Dedifferentiated amniotic fluid mesenchymal stem cell (primary cell): Measurements from ENCODE around the gene PEG3.
"Not testable (repeated sequence)": the region's sequence is repeated elsewhere in the genome, so short reads cannot be mapped to it uniquely, and the experiment has no call there.

ENCODE experiments used
- DNase-seq: peaks from one replicate; pipeline ENCODE4 v3.0.0-alpha.2; 2016; ENCODE audit errors: extremely low spot score

Gene PEG3

DNA sequence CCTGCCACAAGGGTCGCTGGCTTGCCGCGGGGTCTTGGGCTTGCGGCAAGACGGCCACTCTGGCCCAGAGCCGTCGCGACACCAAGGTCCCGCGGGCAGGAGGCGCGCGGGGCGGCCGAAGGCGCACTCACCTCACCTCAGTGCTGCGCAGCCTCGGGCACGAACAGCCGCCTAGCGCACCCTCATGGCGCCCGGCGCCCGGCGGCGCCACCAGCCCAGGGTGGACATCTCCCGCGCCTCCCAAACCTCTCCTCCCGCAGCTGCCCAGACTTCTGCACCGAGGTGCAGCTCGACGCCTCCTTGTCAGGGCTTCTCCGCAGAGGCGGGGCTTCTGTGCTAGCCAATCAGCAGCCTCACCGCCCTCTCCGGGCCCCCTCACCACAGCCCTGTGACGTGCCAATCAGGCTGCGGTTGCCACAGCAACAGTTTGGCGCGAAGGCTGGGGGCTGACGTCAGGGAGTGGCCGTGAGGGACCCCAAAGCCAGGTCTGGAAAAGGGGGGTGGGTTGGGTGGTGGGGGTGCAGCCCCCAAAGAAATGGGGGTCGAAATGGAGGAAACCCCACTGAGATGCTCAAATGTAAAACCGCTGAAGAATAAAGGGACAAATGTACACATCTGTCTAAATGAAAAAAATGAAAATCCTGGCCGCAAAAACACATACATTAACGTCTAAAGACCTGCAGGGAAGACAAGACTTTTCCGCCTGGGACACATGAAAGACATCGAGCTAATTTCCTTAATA lies at the start of gene PEG3, which contains the start of gene ZIM2:
Gene PEG3 (minus strand): TSS at position 276 of the 742 bp plus-strand sequence. CDS start 16,071 bp downstream, outside the sequence.
Gene ZIM2 (minus strand): TSS at position 276 of the 742 bp plus-strand sequence. CDS start 16,449 bp downstream, outside the sequence.
- no peak for DNase-seq

DNA sequence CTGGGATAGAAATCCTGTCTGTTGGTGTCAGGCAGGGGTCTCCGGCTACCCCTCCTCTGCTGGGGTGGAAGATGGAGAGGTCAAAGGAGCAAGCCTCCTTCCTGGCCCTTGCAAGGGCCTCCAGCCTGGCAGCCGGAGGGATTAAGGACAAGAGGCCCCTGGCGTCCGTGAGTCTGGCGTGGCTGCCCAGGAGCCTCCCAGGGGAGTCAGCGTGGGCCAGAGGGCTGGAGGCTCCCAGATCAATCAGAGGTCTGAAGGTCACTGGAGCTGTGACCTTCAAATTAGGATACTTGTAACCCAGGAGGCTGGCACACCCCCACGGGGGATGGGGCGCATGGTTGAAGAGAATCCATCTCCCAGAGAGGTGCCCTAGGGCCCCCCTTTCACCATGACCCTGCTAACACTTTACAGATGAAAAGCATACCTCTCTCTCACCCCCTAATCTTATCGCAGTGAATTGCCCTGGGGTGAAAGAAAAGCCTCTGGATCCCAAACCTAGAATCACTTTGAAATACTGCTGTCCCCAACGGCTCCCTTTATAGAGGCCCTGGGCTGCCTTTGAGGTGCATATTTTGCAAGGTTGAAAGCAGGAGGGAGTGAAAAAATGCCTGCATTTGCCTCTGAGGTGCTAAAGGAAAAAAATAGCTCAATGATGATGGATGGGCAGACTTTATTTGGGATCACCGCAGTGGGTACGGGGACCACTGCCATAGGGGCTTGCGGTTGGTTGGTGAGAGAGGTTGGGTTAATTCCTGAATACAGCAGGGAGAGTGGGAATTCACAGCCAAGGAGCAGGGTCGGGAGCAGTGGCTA lies 44.9 kb upstream of the PEG3 start:
- no peak for DNase-seq

DNA sequence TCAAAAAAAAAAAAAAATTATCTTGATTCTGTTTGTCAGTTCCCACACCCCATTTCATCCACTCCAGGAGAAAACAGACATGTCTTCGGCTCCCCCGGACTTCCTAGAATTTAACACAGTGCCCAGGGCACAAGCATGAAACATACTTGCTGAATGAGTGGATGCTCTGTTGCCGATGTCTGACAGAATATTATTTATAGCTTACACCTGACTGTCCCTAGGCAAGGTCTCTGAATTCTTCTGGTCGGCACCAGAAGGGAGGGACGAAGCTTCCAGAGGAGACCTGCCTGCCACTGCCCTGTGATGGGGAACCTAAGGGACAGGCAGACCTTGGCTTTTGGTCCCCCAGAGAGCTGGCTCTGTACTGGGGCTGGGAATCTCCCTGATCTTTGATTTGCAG lies 43.9 kb upstream of the PEG3 start:
- no peak for DNase-seq

DNA sequence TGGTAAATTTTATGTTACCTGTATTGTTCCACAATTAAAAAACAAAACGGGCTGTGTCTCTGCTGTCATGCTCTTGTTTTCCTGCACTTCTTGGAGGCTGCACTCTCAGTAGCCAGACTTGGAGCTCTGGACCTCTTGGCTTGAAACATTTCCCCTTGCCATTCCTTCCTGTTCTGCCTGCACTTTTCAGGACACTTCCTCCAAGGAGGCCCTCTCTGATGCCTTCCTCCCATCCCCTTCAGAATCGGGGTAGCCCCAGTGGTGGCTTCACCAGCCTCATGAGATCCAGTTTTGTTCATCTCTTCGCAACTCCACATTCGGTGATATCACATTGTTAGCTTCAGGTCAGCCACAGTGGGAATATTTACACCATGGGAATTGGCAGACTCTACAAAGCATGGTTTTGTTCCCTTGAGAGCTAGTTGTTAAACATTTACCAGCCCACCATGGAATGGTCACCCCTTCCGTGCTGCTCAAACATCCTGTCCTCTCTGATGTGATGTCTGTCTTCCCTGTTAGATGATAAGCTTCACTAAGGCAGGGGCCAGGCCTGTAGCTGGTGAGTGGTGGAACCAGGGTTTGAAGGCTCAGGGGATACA lies 40.2 kb upstream of the PEG3 start:
- no peak for DNase-seq

DNA sequence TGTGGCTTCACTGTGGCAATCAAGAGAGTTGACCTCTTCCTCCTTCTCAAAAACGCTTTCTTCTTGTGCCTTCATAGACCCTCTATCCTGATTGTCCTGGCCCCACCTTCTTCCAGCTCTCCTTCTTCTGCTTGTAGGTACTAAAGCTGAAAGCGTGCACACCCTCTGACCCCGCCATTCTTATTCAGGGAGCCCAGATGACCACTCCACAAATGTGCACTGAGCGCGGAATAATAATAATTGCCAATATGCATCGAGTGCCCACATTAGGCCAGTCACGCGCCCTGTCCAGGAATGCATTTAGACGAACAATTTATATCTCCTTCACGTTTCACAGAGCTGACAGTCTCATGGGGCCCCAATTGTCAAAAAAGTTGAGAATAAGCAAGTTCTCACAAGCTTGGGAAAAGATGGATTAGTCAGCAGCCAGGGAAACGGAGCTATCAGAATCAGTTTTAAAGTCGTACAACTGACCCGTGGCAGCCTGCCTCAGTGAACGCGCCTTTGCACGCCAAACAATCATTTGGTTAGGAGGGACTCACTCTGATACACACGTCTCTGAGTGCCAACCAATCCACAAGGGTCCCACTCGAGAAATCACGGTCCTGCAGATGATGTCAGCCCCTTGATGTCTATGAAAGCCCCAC lies 36.7 kb upstream of the PEG3 start:
- no peak for DNase-seq

DNA sequence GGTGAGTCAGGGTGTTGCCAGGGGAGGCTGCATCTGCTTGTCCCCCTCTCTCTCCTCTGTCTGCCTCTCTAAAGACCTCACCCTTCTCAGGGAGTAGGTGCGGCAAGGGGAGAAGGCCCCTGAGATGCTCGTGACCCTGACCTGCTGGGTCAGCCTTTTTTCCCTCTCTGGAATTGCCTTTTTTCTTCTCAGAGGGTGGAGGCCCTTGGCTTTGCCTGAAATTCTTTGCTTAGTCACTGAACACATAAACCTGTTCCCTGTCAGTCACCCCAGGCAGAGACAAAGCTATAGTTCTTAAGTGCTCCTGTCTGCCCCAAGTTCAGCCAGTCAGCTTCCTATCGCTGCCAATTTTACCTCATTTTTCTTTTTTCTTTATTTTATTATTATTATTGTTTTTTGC lies 35.2 kb upstream of the PEG3 start:
- DNase-seq, result no peak

DNA sequence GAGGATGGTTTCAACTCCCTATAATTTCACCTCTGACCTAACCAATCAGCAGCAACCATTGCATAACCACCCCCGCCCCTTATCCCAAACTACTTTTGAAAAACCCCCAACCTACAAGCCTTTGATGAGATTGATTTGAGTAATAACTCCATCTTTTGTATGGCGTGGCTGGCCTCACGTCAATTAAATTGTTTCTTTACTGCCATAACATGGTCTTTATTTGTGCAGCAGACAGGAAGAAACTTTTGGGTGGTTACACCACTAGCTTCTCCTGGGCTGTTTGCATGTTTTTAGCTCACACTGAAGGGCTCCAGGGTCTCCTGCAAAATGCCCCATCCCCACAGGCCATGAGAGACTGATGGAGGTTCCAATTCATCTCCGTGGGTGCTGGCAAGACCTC lies 34.0 kb upstream of the PEG3 start:
- no peak for DNase-seq

DNA sequence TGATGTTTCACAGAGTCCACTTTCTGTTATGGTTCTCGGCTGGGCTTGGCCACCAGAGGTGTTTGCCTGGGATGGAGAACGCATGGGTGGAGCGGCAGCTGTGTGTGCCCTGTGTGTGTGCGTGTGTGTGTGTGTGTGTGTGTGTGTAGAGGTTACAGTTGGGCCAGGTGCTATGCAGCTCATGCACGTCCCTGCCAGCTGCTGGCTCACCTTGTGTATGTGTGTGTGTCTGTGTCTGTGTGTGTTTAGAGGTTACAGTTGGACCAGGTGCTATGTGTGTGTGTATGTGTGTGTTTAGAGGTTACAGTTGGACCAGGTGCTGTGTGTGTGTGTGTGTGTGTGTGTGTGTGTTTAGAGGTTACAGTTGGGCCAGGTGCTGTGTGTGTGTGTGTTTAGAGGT lies 33.0 kb upstream of the PEG3 start:
- DNase-seq, result no peak

DNA sequence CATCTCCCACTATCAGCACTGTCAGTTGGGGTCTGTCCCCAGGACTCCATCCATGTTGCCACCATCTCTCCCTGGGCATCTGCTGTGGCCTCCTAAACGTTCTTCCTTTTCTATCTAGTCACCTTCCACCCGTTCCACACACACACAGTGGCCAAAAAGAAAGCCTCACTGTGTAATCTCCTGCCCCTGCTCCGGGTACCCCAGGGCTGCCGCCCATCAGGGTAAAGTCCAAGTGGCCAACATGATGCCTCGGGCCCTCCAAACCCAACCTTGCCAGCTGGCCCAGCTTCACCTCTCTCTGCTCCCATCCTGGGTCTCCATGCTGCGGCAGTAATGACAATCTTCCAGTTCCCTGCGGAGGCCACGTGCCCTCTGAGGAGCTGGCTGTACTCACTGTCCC lies 29.4 kb upstream of the PEG3 start:
- no peak for DNase-seq

DNA sequence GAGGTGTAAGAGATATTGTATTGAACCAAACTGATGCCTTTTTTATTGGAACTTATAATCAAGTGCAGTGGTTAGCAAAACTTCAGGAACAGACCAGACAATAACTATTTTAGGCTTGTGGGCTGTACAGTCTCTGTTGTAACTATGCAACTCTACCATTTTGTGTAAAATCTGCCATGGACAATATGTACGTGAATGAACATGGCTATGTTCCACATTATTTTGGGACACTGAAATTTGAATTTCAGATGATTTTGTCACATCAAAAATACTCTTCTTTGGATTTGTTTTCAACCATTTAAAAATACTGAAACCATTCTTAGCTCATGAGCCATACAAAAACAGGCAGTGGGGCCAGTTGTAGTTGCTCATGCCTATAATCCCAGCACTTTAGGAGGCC lies 27.9 kb upstream of the PEG3 start:
- DNase-seq, result no peak

DNA sequence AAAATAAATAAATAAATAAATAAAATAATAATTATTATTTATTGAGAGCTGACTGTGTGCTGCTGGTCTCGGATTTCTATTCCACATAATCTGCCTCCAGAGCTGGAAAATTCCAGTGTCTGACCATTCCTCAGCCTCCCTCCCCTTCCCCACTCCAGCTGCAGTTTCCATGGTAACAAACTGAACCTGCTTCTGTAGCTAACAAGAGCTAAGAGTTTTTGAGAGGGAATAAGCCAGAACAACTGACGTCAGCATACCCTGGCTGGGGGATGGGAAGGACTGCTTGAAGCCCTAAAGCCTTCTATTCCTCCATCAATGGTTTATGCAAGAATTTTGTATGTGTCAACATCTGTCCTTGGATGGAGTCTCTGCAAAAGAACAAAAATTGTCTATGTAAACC lies 26.0 kb upstream of the PEG3 start:
- no peak for DNase-seq

DNA sequence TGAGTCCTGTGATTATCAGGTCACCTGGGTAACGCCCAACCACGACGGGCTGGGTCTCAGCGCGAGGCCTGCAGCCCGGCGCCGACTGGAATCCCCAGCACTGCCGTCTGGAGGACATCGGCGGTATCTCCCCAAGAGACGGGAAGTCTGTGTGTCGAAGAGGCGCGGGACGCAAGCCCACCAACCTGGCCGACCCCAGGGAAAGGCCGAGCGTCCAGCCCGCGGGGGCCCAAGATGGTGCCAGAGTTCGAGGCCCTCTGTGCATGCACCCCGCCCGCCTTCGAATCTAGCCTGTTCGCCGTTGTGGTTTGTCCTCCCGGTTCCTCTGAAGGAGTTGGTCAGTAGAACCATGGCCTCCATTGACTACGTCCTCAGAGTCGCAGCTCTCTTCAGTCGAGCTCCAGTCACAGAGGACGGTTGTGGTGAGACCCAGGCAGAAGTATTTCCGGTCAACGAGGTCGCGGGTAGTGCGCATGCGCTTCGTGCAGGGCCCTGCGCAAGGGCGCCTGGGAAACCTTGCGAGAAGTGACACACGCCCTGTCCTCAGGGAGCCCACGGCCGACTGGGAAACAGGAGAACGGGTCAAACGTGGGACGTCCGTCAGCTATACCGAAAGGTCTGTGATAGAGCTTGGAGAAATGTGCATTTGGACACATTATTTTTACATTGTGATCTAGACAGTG lies 24.1 kb upstream of the PEG3 start:
- DNase-seq, result no peak

DNA sequence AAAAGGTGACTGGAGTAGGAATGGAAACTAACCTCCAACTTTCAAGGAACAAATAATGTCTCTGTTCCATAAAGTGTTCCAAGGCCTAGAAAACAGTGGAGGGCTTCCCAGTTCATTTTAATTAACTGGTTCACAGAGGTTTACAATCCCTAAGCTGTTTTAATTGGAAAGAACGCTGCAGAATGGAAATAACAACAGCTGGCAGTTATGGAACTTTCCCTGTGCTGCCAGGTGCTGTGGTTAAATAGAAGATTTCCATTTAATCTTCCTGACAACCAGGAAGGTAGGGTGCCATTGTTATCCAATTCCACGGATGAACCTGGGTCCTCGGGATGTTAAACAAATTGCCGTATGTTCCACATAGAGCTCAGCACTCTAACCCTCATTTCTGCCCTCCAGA lies 22.2 kb upstream of the PEG3 start:
- no peak for DNase-seq

DNA sequence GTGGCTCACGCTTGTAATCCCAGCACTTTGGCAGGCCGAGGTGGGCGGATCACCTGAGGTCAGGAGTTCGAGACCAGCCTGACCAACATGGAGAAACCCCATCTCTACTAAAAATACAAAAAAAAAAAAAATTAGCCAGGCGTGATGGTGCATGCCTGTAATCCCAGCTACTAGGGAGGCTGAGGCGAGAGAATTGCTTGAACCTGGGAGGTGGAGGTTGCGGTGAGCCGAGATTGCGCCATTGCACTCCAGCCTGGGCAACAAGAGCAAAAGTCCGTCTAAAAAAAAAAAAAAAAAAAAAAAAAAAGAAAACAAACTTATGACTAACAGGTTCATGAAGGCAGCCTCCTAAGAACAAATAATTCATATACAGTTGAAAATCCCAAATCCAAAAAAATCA lies 19.9 kb upstream of the PEG3 start:
- DNase-seq, result not testable (repeated sequence)

DNA sequence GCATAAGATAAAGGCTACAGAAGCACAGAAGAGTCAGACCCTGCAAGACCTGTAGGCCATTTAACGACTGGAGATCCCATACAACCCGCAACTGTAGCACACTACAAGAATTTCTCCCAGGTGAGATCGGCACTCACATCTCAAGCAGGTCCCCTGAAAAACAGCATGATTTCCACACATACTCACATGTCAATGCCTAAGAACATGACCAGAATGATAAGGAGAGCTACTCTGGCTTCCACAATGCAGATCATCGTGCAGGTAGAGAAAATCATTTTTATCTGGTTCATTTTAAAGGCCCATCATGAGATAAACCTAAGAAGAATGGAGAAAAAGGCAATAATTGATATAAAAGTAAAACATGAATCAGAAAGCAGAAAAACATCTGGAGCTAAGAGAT lies 17.5 kb upstream of the PEG3 start:
- no peak for DNase-seq

DNA sequence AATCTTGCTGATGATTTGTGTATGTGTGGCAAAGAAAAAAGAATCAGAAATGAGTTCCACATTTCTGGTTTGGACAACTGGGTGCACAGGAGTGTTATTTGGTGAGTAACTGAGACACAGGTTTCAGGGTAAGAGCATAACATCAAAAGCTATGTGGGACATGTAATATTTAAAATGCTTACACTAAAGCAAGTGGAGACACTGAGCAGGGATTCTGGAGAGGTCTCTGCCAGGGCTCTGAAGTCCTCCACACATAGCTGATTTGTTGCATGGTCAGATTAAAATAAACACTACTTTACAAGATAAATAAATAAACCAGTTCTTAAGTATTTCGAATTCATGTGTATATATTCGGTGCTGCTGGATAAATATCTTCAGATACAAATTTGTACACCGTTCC lies 16.3 kb upstream of the PEG3 start:
- DNase-seq, result no peak

DNA sequence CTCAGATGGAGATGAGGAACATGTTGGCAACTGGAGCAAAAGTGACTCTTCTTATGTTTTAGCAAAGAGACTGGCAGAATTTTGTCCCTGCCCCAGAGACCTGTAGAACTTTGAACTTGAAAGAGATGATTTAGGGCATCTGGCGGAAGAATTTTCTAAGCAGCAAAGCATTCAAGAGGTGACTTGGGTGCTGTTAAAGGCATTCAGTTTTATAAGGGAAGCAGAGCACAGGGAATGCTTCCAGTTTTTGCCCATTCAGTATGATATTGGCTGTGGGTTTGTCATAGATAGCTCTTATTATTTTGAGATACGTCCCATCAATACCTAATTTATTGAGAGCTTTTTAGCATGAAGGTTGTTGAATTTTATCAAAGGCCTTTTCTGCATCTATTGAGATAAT lies 11.8 kb upstream of the PEG3 start:
- not testable (repeated sequence) for DNase-seq

DNA sequence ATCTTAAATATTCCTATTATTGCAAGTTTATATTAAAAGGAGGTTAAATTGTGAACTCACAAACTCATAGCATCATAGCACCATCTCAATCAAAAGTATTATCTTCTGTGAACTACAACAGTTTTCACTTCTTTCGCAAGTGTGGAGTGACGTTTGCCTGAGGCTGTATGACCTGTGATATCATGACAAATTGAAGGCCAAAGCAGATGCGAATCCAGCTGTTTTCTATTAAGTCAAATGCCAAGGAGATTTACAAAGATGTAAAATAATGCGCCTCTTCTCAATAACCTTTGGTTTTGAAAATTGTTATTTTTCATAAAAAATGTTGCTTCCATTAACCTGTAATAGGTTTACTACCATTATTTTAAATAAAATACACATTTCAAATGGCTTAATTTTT lies 7.6 kb upstream of the PEG3 start:
- no peak for DNase-seq

DNA sequence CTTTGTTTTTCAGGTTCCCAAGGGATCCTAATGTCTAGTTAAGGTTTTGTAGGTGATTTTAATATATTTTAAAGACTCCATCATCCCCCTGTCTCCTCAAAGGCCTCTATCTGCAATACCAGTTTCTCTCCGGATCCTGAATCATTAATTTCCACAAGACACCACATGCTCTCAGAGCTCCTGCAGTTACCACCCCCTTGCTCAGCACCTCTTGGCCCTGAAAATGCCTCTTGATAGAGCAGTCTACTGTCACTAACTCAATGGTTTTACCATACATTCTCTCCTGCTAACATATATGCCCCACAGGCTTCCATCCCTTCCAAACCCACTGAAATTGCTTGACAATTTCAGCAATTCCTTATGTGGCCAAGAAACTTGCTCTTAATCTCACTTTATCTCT lies 1.9 kb upstream of the PEG3 start:
- no peak for DNase-seq

DNA sequence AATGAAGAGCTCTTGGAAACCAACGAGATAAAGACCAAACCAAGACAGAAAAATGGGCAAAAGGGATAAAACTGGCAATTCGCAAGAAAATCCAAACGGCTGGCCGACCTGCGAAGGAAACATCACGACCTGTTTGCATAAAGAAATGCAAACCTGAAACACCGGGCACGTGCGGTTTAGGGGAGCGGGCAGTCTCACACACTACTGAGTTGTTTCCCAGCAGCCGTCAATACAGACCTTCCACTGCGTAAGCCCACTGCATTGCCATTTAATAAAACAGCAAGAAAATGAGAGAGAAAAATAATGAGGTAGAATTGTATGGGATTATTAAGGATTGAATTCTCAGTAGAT lies 642 bp upstream of the PEG3 start:
- DNase-seq, result no peak

DNA sequence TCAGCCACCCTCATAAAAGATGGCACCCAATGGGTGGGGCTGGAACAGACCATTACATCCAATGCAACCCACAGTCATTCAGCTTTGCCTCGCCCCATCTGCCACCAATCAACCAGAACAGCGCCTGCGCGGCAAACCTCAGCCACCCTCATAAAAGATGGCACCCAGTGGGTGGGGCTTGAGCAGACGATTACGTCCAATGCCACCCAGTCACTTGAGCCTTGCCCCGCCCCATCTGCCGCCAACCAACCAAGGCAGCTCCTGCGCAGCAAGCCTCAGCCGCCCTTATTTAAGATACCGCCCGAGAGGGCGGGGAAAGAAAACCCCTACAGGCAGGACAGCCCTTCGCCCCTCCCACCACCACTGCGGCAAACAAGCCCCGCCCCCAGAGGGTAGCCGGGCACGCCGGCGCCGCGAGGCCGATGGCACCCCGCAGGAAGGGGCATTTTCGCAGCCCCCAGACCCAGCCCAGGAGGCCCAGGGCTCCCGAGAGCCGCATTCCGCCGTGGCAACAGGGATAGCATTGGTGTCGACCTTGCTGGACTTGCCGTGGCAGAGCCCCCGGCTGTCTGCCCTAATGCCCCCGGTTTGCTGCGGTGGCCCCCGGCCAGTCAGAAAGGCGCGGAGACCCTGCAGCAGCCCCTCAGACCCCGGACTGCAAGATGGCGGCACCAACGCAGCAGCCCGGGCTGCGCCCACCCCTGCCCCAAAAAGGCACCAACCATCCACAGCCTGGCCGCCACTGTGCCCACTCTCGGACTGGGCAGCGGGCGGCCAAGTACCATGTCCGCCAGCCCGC lies 675 bp downstream of the PEG3 start:
- DNase-seq, result no peak
